ENCODE results near the gene TEPSIN. TPM values are rescaled to one million over a fixed set of nuclear protein-coding genes. Genes with fewer than 3 reads are reported as not detected.

Gene TEPSIN
- polyA plus RNA-seq, 4 donors = 19.3 to 89.9 (median 36.0) TPM

GRCh38 chr17:81233811-81234505 lies 4.9 kb downstream of the TEPSIN start:
- peaks cover 2 to 13% (median 7%) of the 10 kb centered on the region in 3 donors for H3K4me1 ChIP-seq (ENCODE audit: control insufficient read depth in 3 of 3, insufficient read depth in 2 of 3, low read depth in 1 of 3, low read length in 2 of 3)
- FAIRE-seq = no peak
- H3K27me3 ChIP-seq (ENCODE audit: control insufficient read depth in 3 of 3, insufficient read depth in 3 of 3, low read length in 3 of 3) = no peaks in the 10 kb centered on the region
- H3K9me3 ChIP-seq (ENCODE audit: control insufficient read depth in 2 of 2, insufficient read depth in 1 of 2, low read depth in 1 of 2, low read length in 1 of 2) = no peaks in the 10 kb centered on the region
- WGBS, 3 donors = 85 to 89% (median 88%) methylated on average over 20 to 21 of the region's 21 CpGs
- H3K4me3 ChIP-seq (ENCODE audit: low read depth in 1 of 3, low read length in 3 of 3) = no peak overlapping the region
- DNase-seq = no peak
- peaks cover 4 to 83% (median 6%) of the 10 kb centered on the region in 3 donors for H3K36me3 ChIP-seq (ENCODE audit: control insufficient read depth in 3 of 3, insufficient read depth in 2 of 3, low read depth in 1 of 3, low read length in 3 of 3)
- H3K27ac ChIP-seq (ENCODE audit: low read depth in 1 of 3, low read length in 2 of 3) = no peak overlapping the region

GRCh38 chr17:81233316-81233715 lies 5.5 kb downstream of the TEPSIN start:
- Histone ChIP-seq H3K27me3 (ENCODE audit: control insufficient read depth in 3 of 3, insufficient read depth in 3 of 3, low read length in 3 of 3) (no peaks in the 10 kb centered on the region), H3K9me3 (ENCODE audit: control insufficient read depth in 2 of 2, insufficient read depth in 1 of 2, low read depth in 1 of 2, low read length in 1 of 2) (no peaks in the 10 kb centered on the region), H3K4me3 (ENCODE audit: low read depth in 1 of 3, low read length in 3 of 3) (no peak overlapping the region), H3K27ac (ENCODE audit: low read depth in 1 of 3, low read length in 2 of 3) (no peak overlapping the region), H3K36me3 (ENCODE audit: control insufficient read depth in 3 of 3, insufficient read depth in 2 of 3, low read depth in 1 of 3, low read length in 3 of 3) (peaks cover 4 to 89% (median 6%) of the 10 kb centered on the region in 3 donors), H3K4me1 (ENCODE audit: control insufficient read depth in 3 of 3, insufficient read depth in 2 of 3, low read depth in 1 of 3, low read length in 2 of 3) (peaks cover 2 to 12% (median 7%) of the 10 kb centered on the region in 3 donors)
- 91 to 99% (median 95%) methylated on average over 15 to 17 of the region's 17 CpGs for WGBS, 3 donors
- DNase-seq = no peak
- no peak for FAIRE-seq

- no peak overlapping the region for H3K4me3 ChIP-seq (ENCODE audit: low read depth in 1 of 3, low read length in 3 of 3)
- FAIRE-seq (no peak), DNase-seq (no peak)
- H3K36me3 ChIP-seq (ENCODE audit: control insufficient read depth in 3 of 3, insufficient read depth in 2 of 3, low read depth in 1 of 3, low read length in 3 of 3) = peaks cover 4 to 91% (median 6%) of the 10 kb centered on the region in 3 donors
- H3K4me1 ChIP-seq (ENCODE audit: control insufficient read depth in 3 of 3, insufficient read depth in 2 of 3, low read depth in 1 of 3, low read length in 2 of 3) = peaks cover 2 to 6% (median 4%) of the 10 kb centered on the region in 3 donors
- no peaks in the 10 kb centered on the region for H3K9me3 ChIP-seq (ENCODE audit: control insufficient read depth in 2 of 2, insufficient read depth in 1 of 2, low read depth in 1 of 2, low read length in 1 of 2)
- 89 to 93% (median 91%) methylated on average over 19 of the region's 19 CpGs for WGBS, 3 donors
- H3K27ac ChIP-seq (ENCODE audit: low read depth in 1 of 3, low read length in 2 of 3) = no peak overlapping the region
- H3K27me3 ChIP-seq (ENCODE audit: control insufficient read depth in 3 of 3, insufficient read depth in 3 of 3, low read length in 3 of 3) = no peaks in the 10 kb centered on the region
Observed at GRCh38 chr17:81232616-81233241, 6.1 kb downstream of the TEPSIN start.

- FAIRE-seq = no peak
- H3K4me3 ChIP-seq (ENCODE audit: low read depth in 1 of 3, low read length in 3 of 3) = no peak overlapping the region
- no peaks in the 10 kb centered on the region for H3K4me1 ChIP-seq (ENCODE audit: control insufficient read depth in 3 of 3, insufficient read depth in 2 of 3, low read depth in 1 of 3, low read length in 2 of 3)
- H3K27me3 ChIP-seq (ENCODE audit: control insufficient read depth in 3 of 3, insufficient read depth in 3 of 3, low read length in 3 of 3) = no peaks in the 10 kb centered on the region
- H3K27ac ChIP-seq (ENCODE audit: low read depth in 1 of 3, low read length in 2 of 3) = no peak overlapping the region
- DNase-seq = no peak
- WGBS, 3 donors = 92 to 94% (median 93%) methylated on average over 29 to 43 of the region's 43 CpGs
- H3K36me3 ChIP-seq (ENCODE audit: control insufficient read depth in 3 of 3, insufficient read depth in 2 of 3, low read depth in 1 of 3, low read length in 3 of 3) = peaks cover 4 to 83% (median 6%) of the 10 kb centered on the region in 3 donors
- peaks cover 0 to 2% of the 10 kb centered on the region in 2 donors for H3K9me3 ChIP-seq (ENCODE audit: control insufficient read depth in 2 of 2, insufficient read depth in 1 of 2, low read depth in 1 of 2, low read length in 1 of 2)
Observed at GRCh38 chr17:81231766-81232581, 6.9 kb downstream of the TEPSIN start.

GRCh38 chr17:81231121-81231645 lies 7.7 kb downstream of the TEPSIN start:
- Histone ChIP-seq H3K4me3 (ENCODE audit: low read depth in 1 of 3, low read length in 3 of 3) (no peak overlapping the region), H3K4me1 (ENCODE audit: control insufficient read depth in 3 of 3, insufficient read depth in 2 of 3, low read depth in 1 of 3, low read length in 2 of 3) (no peaks in the 10 kb centered on the region), H3K9me3 (ENCODE audit: control insufficient read depth in 2 of 2, insufficient read depth in 1 of 2, low read depth in 1 of 2, low read length in 1 of 2) (peaks cover 0 to 2% of the 10 kb centered on the region in 2 donors), H3K27ac (ENCODE audit: low read depth in 1 of 3, low read length in 2 of 3) (no peak overlapping the region), H3K27me3 (ENCODE audit: control insufficient read depth in 3 of 3, insufficient read depth in 3 of 3, low read length in 3 of 3) (no peaks in the 10 kb centered on the region), H3K36me3 (ENCODE audit: control insufficient read depth in 3 of 3, insufficient read depth in 2 of 3, low read depth in 1 of 3, low read length in 3 of 3) (peaks cover 4 to 75% (median 6%) of the 10 kb centered on the region in 3 donors)
- WGBS, 3 donors = 81 to 87% (median 87%) methylated on average over 28 to 31 of the region's 31 CpGs
- FAIRE-seq (no peak), DNase-seq (no peak)

- H3K9me3 ChIP-seq (ENCODE audit: control insufficient read depth in 2 of 2, insufficient read depth in 1 of 2, low read depth in 1 of 2, low read length in 1 of 2) = peaks cover 0 to 2% of the 10 kb centered on the region in 2 donors
- H3K4me1 ChIP-seq (ENCODE audit: control insufficient read depth in 3 of 3, insufficient read depth in 2 of 3, low read depth in 1 of 3, low read length in 2 of 3) = no peaks in the 10 kb centered on the region
- DNase-seq (no peak), FAIRE-seq (no peak)
- H3K27me3 ChIP-seq (ENCODE audit: control insufficient read depth in 3 of 3, insufficient read depth in 3 of 3, low read length in 3 of 3) = no peaks in the 10 kb centered on the region
- H3K27ac ChIP-seq (ENCODE audit: low read depth in 1 of 3, low read length in 2 of 3) = no peak overlapping the region
- H3K4me3 ChIP-seq (ENCODE audit: low read depth in 1 of 3, low read length in 3 of 3) = no peak overlapping the region
- 90 to 94% (median 93%) methylated on average over 14 to 26 of the region's 26 CpGs for WGBS, 3 donors
- H3K36me3 ChIP-seq (ENCODE audit: control insufficient read depth in 3 of 3, insufficient read depth in 2 of 3, low read depth in 1 of 3, low read length in 3 of 3) = peaks cover 4 to 66% (median 6%) of the 10 kb centered on the region in 3 donors
Observed at GRCh38 chr17:81230043-81230820, 8.6 kb downstream of the TEPSIN start.

GRCh38 chr17:81229666-81229920 lies 9.3 kb downstream of the TEPSIN start:
- Histone ChIP-seq H3K4me1 (ENCODE audit: control insufficient read depth in 3 of 3, insufficient read depth in 2 of 3, low read depth in 1 of 3, low read length in 2 of 3) (no peaks in the 10 kb centered on the region), H3K4me3 (ENCODE audit: low read depth in 1 of 3, low read length in 3 of 3) (no peak overlapping the region), H3K27me3 (ENCODE audit: control insufficient read depth in 3 of 3, insufficient read depth in 3 of 3, low read length in 3 of 3) (no peaks in the 10 kb centered on the region), H3K27ac (ENCODE audit: low read depth in 1 of 3, low read length in 2 of 3) (no peak overlapping the region), H3K9me3 (ENCODE audit: control insufficient read depth in 2 of 2, insufficient read depth in 1 of 2, low read depth in 1 of 2, low read length in 1 of 2) (peaks cover 0 to 2% of the 10 kb centered on the region in 2 donors), H3K36me3 (ENCODE audit: control insufficient read depth in 3 of 3, insufficient read depth in 2 of 3, low read depth in 1 of 3, low read length in 3 of 3) (peaks cover 4 to 63% (median 6%) of the 10 kb centered on the region in 3 donors)
- WGBS, 3 donors = 91 to 94% (median 94%) methylated on average over 14 of the region's 14 CpGs
- FAIRE-seq (no peak), DNase-seq (no peak)

Data from small intestine (tissue), 7 donors.